Fibroblast of lung (primary cell): ENCODE measurements around the gene MYO7A. TPM values are rescaled to one million over a fixed set of nuclear protein-coding genes. Genes with fewer than 3 reads are reported as not detected.

Source experiments
- DNase-seq, 2 donors: peaks; one replicate each; pipeline versions ENCODE4 v3.0.0 to v3.0.0-alpha.2; 2010; ENCODE audit warnings: low read depth in 2 of 2
- H2AFZ ChIP-seq: 2 replicates; pipeline ENCODE4 v1.5.1; 2012; ENCODE audit warnings: low read length, control low read depth, inconsistent platforms
- H3K27ac ChIP-seq: 2 replicates; pipeline ENCODE4 v1.5.1; 2011; ENCODE audit warnings: low read length, control low read depth; ENCODE audit not compliant: insufficient read depth
- H3K27me3 ChIP-seq: 2 replicates; pipeline ENCODE4 v1.5.1; 2011; ENCODE audit warnings: mild to moderate bottlenecking, low read length; ENCODE audit not compliant: control insufficient read depth, insufficient read depth
- H3K36me3 ChIP-seq: 2 replicates; pipeline ENCODE4 v1.5.1; 2011; ENCODE audit warnings: low read length; ENCODE audit not compliant: control insufficient read depth, insufficient read depth
- H3K4me1 ChIP-seq: 2 replicates; pipeline ENCODE4 v1.5.1; 2011; ENCODE audit warnings: low read length; ENCODE audit not compliant: control insufficient read depth, insufficient read depth; ENCODE audit errors: extremely low read depth
- H3K4me2 ChIP-seq: 2 replicates; pipeline ENCODE4 v1.5.1; 2011; ENCODE audit warnings: low read length, control low read depth; ENCODE audit not compliant: insufficient read depth; ENCODE audit errors: extremely low read depth
- H3K4me3 ChIP-seq, 4 experiments: fragments of 200-600 bp in 1 of 4; sonication (generic) in 1 of 4; replicated peaks in 1 of 4; 2 replicates each; pipeline ENCODE4 v1.5.1; 2011 to 2016; ENCODE audit warnings: low read length in 4 of 4, low read depth in 3 of 4, mild to moderate bottlenecking in 3 of 4, control low read depth in 2 of 4, inconsistent platforms in 1 of 4, mixed read lengths in 1 of 4; ENCODE audit not compliant: insufficient read depth in 1 of 4; ENCODE audit errors: control extremely low read depth in 1 of 4
- H3K79me2 ChIP-seq: 2 replicates; pipeline ENCODE4 v1.5.1; 2012; ENCODE audit warnings: mild to moderate bottlenecking, low read length, inconsistent platforms; ENCODE audit not compliant: control insufficient read depth, insufficient read depth
- H3K9ac ChIP-seq: 2 replicates; pipeline ENCODE4 v1.5.1; 2011; ENCODE audit warnings: mild to moderate bottlenecking, low read length, control low read depth; ENCODE audit not compliant: insufficient read depth
- H3K9me3 ChIP-seq: 2 replicates; pipeline ENCODE4 v1.5.1; 2012; ENCODE audit warnings: low read depth, low read length; ENCODE audit not compliant: control insufficient read depth, insufficient read depth
- H4K20me1 ChIP-seq: 2 replicates; pipeline ENCODE4 v1.5.1; 2011; ENCODE audit warnings: low read length; ENCODE audit not compliant: control insufficient read depth, insufficient read depth; ENCODE audit errors: extremely low read depth
- CTCF ChIP-seq, 2 donors: IDR thresholded peaks in 1 of 2; conservative IDR thresholded peaks in 1 of 2; 1 replicate in 1 of 2; 2 replicates in 1 of 2; pipeline ENCODE4 v1.5.1; 2011 to 2012; ENCODE audit warnings: low read length in 2 of 2, control low read depth in 1 of 2, inconsistent platforms in 1 of 2, low read depth in 1 of 2, mild to moderate bottlenecking in 1 of 2
- EZH2 ChIP-seq: IDR thresholded peaks from 2 replicates; pipeline ENCODE4 v1.5.1; 2012; ENCODE audit warnings: low read length, control low read depth, mild to moderate bottlenecking; ENCODE audit errors: missing control alignments
- polyA plus RNA-seq, 2 donors: library from polyadenylated mRNA; depleted of rRNA in 1 of 2; stranded (reverse) in 1 of 2; unstranded in 1 of 2; fragments of >200 nt; gene quantifications; 2 replicates each; pipeline ENCODE4 v1.2.1, GENCODE V29; 2011 to 2012; ENCODE audit warnings: missing spikeins in 1 of 2
- total RNA-seq: library from RNA; depleted of rRNA; stranded (reverse); fragments of >200 nt; gene quantifications from 2 replicates; pipeline ENCODE4 v1.2.1, GENCODE V29; 2014

The MYO7A gene
- total and polyA plus RNA-seq, 2 donors (not counting 1 experiment from before 2014, with no cell fraction given): 0.01 to 0.33 TPM

- Histone ChIP-seq H3K9ac (no peak overlapping the region), H3K27ac (no peak overlapping the region), H3K79me2 (no peaks in the 10 kb centered on the region), H3K4me3 (no peak overlapping the region), H3K36me3 (no peaks in the 10 kb centered on the region), H4K20me1 (no peaks in the 10 kb centered on the region), H3K4me1 (peaks cover 2% of the 10 kb centered on the region), H3K4me2 (no peak overlapping the region), H3K9me3 (no peaks in the 10 kb centered on the region), H2AFZ (no peak overlapping the region), H3K27me3 (peaks cover 11% of the 10 kb centered on the region)
- no peak for DNase-seq
- TF ChIP-seq EZH2 (no peak), CTCF (conservative IDR thresholded peaks at IDR 0.05 in 1 of 2, IDR thresholded peaks at IDR 0.05 in 1 of 2; ENCODE audit: low read depth in 1 of 2, low read length in 2 of 2) (no peak)
Observed at GRCh38 chr11:77211040-77211451, 83.0 kb downstream of the MYO7A start.

- no peak overlapping the region for H3K4me2 ChIP-seq
- no peaks in the 10 kb centered on the region for H4K20me1 ChIP-seq
- H3K79me2 ChIP-seq: no peaks in the 10 kb centered on the region
- peaks cover 2% of the 10 kb centered on the region for H3K4me1 ChIP-seq
- peaks cover 11% of the 10 kb centered on the region for H3K27me3 ChIP-seq
- H3K36me3 ChIP-seq: no peaks in the 10 kb centered on the region
- no peak for TF ChIP-seq CTCF (conservative IDR thresholded peaks at IDR 0.05 in 1 of 2, IDR thresholded peaks at IDR 0.05 in 1 of 2; ENCODE audit: low read depth in 1 of 2, low read length in 2 of 2)
- TF ChIP-seq EZH2: no peak
- H3K9me3 ChIP-seq: no peaks in the 10 kb centered on the region
- no peak overlapping the region for H3K4me3 ChIP-seq
- no peak overlapping the region for H3K9ac ChIP-seq
- no peak for DNase-seq
- H3K27ac ChIP-seq: no peak overlapping the region
- no peak overlapping the region for H2AFZ ChIP-seq
Observed at GRCh38 chr11:77211594-77212251, 83.7 kb downstream of the MYO7A start.

- Histone ChIP-seq H3K4me1 (peaks cover 2% of the 10 kb centered on the region), H3K27me3 (peaks cover 11% of the 10 kb centered on the region), H2AFZ (no peak overlapping the region), H3K36me3 (no peaks in the 10 kb centered on the region), H3K79me2 (no peaks in the 10 kb centered on the region), H4K20me1 (no peaks in the 10 kb centered on the region), H3K9me3 (no peaks in the 10 kb centered on the region), H3K4me2 (no peak overlapping the region), H3K27ac (no peak overlapping the region), H3K4me3 (no peak overlapping the region), H3K9ac (no peak overlapping the region)
- no peak for DNase-seq
- TF ChIP-seq EZH2: no peak
- no peak for TF ChIP-seq CTCF (conservative IDR thresholded peaks at IDR 0.05 in 1 of 2, IDR thresholded peaks at IDR 0.05 in 1 of 2; ENCODE audit: low read depth in 1 of 2, low read length in 2 of 2)
Observed at GRCh38 chr11:77212314-77213007, 84.4 kb downstream of the MYO7A start.
